Measurements from ENCODE around the gene DZIP3. TPM values are rescaled to one million over a fixed set of nuclear protein-coding genes. Genes with fewer than 3 reads are reported as not detected.
"Not testable (repeated sequence)": the region's sequence is repeated elsewhere in the genome, so short reads cannot be mapped to it uniquely, and the experiment has no call there.

DZIP3 gene
- total RNA-seq, 4 donors from 2014 or later = 3.6 to 7.7 (median 3.9) TPM

DNA sequence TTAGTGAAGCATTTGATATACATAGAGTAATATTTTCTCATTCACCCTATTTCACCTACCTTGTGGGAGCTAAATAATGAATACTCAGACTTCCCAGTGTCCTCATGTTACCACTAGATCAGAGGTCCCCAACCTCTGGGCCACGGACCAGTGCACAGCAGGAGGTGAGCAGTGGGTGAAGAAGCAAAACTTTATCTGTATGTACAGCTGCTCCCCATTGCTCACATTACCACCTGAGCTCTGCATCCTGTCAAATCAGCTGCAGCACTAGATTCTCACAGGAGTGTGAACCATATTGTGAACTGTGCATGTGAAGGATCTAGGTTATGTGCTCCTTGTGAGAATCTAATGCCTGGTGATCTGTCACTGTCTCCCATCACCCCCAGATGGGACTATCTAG is 88.3 kb downstream of the DZIP3 start:
- 77% methylated on average over 1 of the region's 1 CpG for WGBS
- TF ChIP-seq, protein P1, sequence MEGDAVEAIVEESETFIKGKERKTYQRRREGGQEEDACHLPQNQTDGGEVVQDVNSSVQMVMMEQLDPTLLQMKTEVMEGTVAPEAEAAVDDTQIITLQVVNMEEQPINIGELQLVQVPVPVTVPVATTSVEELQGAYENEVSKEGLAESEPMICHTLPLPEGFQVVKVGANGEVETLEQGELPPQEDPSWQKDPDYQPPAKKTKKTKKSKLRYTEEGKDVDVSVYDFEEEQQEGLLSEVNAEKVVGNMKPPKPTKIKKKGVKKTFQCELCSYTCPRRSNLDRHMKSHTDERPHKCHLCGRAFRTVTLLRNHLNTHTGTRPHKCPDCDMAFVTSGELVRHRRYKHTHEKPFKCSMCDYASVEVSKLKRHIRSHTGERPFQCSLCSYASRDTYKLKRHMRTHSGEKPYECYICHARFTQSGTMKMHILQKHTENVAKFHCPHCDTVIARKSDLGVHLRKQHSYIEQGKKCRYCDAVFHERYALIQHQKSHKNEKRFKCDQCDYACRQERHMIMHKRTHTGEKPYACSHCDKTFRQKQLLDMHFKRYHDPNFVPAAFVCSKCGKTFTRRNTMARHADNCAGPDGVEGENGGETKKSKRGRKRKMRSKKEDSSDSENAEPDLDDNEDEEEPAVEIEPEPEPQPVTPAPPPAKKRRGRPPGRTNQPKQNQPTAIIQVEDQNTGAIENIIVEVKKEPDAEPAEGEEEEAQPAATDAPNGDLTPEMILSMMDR (IDR thresholded peaks at IDR 0.05) = no peak
- TF ChIP-seq POLR2AphosphoS5 (IDR thresholded peaks at IDR 0.05) (no peak), POLR2A (IDR thresholded peaks at IDR 0.05) (no peak), EP300 (IDR thresholded peaks at IDR 0.05) (no peak)
- Histone ChIP-seq H3K27ac (no peak overlapping the region), H3K4me1 (no peaks in the 10 kb centered on the region), H3K9me3 (no peaks in the 10 kb centered on the region), H3K4me3 (no peak overlapping the region), H3K27me3 (no peaks in the 10 kb centered on the region), H3K36me3 (no peaks in the 10 kb centered on the region)
- no peak for DNase-seq (ENCODE audit: low spot score in 2 of 2)

DNA sequence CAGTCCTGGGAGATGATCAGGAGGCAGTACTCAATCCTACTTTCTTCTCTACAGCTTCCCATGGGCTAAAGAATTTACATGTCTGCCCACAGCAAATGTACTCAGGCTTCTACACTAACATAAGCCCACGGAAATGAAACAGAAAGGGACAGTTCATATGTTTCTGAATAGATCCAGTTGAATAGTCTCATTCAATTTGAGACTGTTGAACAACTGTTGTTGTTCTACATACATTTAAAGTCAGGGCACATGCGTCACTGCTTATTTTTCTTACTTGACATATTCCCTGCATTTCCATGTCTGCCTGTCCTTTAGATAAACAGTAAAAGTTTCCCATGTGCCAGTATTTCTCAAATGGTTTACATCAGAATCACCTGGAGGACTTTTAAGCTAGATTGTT is 102.8 kb downstream of the DZIP3 start:
- peaks cover 45% of the 10 kb centered on the region for H3K36me3 ChIP-seq
- DNase-seq (ENCODE audit: low spot score in 2 of 2); H3K27ac ChIP-seq; H3K9me3 ChIP-seq; H3K4me3 ChIP-seq; H3K27me3 ChIP-seq; H3K4me1 ChIP-seq: not testable (repeated sequence)
- WGBS = 96% methylated on average over 2 of the region's 2 CpGs

DNA sequence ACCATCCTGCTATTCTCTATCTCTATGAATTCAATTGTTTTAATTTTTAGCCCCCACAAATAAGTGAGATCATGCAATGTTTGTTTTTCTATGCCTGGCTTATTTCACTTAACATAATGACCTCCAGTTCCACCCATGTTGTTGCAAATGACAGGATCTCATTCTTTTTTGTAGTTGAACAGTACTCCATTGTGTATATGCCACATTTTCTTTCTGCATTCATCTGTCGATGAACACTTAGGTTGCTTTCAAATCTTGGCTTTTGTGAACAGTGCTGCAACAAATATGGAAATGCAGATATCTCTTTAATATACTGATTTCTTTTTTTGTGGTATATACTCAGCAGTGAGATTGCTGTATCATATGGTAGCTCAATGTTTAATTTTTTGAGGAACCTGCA is 108.9 kb downstream of the DZIP3 start:
- H3K9me3 ChIP-seq = no peaks in the 10 kb centered on the region
- no peak overlapping the region for H3K27ac ChIP-seq
- DNase-seq (ENCODE audit: low spot score in 2 of 2) = no peak
- no peak overlapping the region for H3K4me3 ChIP-seq
- no peaks in the 10 kb centered on the region for H3K27me3 ChIP-seq
- no peaks in the 10 kb centered on the region for H3K4me1 ChIP-seq
- 84% methylated on average over 1 of the region's 1 CpG for WGBS
- H3K36me3 ChIP-seq = peaks cover 16% of the 10 kb centered on the region
- TF ChIP-seq EP300 (IDR thresholded peaks at IDR 0.05) (no peak), POLR2A (IDR thresholded peaks at IDR 0.05) (no peak), POLR2AphosphoS5 (IDR thresholded peaks at IDR 0.05) (no peak)
- TF ChIP-seq, protein P1 (IDR thresholded peaks at IDR 0.05) = no peak

DNA sequence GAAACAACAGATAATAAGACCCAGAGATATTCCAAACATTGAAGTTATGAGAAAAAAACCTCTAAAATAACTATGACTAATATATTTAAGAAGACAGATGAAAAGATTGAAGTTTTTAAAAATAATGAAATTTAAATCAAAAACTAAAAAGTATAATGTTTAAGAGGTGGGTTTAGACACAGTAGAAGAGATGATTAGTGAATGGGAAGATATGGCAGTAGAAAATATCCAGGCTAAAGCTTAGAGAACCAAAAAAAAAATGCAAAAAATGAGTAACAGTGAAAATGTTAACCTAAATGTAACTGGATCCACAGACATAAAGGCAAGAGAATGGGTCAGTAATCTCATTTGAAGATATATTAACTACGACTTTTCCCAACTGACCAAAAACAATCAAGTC is 115.5 kb downstream of the DZIP3 start:
- Histone ChIP-seq H3K9me3 (peaks cover 11% of the 10 kb centered on the region), H3K36me3 (no peaks in the 10 kb centered on the region), H3K4me1 (no peaks in the 10 kb centered on the region), H3K27me3 (no peaks in the 10 kb centered on the region), H3K27ac (no peak overlapping the region), H3K4me3 (no peak overlapping the region)
- 86% methylated on average over 1 of the region's 1 CpG for WGBS
- no peak for DNase-seq (ENCODE audit: low spot score in 2 of 2)
- TF ChIP-seq, protein P1 (IDR thresholded peaks at IDR 0.05) = no peak
- TF ChIP-seq POLR2A (IDR thresholded peaks at IDR 0.05) (no peak), POLR2AphosphoS5 (IDR thresholded peaks at IDR 0.05) (no peak), EP300 (IDR thresholded peaks at IDR 0.05) (no peak)

DNA sequence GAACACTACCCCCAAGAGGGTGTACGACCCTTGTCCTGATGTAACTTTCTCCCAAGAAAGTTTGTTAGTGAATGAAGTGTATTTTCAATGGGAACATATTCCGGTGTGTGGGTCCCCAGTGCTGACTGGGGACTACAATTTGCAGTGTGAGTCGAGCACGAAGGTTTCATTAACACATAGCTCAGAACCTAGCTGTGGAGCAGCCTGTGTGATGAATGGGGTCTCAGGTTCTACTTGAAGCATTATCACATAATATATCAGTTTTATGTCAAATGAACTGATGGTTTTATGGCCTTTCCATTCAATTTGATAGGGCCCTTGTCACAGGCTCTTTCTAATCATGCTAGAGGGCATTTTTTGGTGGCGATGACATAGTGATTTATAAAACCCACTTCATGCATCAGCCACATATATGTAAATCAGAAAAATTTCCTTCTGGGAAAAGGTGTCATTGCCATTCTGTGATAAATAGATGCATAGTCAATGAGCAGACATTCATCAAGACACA is 123.5 kb downstream of the DZIP3 start:
- Histone ChIP-seq H3K4me3 (no peak overlapping the region), H3K27ac (no peak overlapping the region), H3K36me3 (no peaks in the 10 kb centered on the region), H3K4me1 (no peaks in the 10 kb centered on the region), H3K27me3 (no peaks in the 10 kb centered on the region), H3K9me3 (no peaks in the 10 kb centered on the region)
- 61% methylated on average over 5 of the region's 5 CpGs for WGBS
- no peak for TF ChIP-seq POLR2AphosphoS5 (IDR thresholded peaks at IDR 0.05)
- TF ChIP-seq, protein P1 (IDR thresholded peaks at IDR 0.05) = no peak
- no peak for TF ChIP-seq EP300 (IDR thresholded peaks at IDR 0.05)
- TF ChIP-seq POLR2A (IDR thresholded peaks at IDR 0.05) = no peak
- DNase-seq (ENCODE audit: low spot score in 2 of 2) = no peak

DNA sequence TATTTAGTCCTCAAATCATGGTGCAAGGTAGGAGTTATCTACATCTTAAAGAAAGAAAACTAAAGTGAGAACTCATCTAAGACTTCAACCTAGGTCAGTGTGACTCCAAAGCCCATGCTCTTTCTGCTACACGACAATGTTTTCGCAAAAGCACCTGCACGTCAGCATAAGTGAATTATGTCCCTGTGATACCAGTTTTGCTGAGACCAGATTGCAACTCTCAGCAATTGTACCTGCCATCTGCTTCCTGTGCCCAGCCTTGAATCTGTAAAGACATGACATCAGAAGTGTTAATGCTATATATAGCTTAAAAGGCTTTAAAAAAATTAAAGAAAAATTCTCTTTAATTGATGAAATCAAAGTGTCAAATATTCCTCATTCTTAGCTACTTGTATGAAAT is 124.3 kb downstream of the DZIP3 start:
- no peak overlapping the region for H3K27ac ChIP-seq
- no peak overlapping the region for H3K4me3 ChIP-seq
- no peaks in the 10 kb centered on the region for H3K36me3 ChIP-seq
- WGBS = 35% methylated on average over 3 of the region's 3 CpGs
- TF ChIP-seq POLR2A (IDR thresholded peaks at IDR 0.05) (no peak), POLR2AphosphoS5 (IDR thresholded peaks at IDR 0.05) (no peak), EP300 (IDR thresholded peaks at IDR 0.05) (no peak)
- TF ChIP-seq, protein P1 (IDR thresholded peaks at IDR 0.05) = no peak
- DNase-seq (ENCODE audit: low spot score in 2 of 2) = no peak
- H3K27me3 ChIP-seq = no peaks in the 10 kb centered on the region
- no peaks in the 10 kb centered on the region for H3K9me3 ChIP-seq
- H3K4me1 ChIP-seq = no peaks in the 10 kb centered on the region
